H1 (cell line): ENCODE results near the gene CHSY1.

Source experiments
- CHD1 ChIP-seq: IDR thresholded peaks from 2 replicates; pipeline ENCODE4 v1.6.1; 2012; ENCODE audit warnings: low read depth, low read length, improper control_type of control experiment
- CHD2 ChIP-seq: IDR thresholded peaks from 2 replicates; pipeline ENCODE4 v1.6.1; 2012; ENCODE audit warnings: low read length, improper control_type of control experiment
- CTCF ChIP-seq, 3 experiments: IDR thresholded peaks; 1 replicate in 2 of 3; 2 replicates in 1 of 3; pipeline versions ENCODE4 v1.5.1 to v1.6.1; 2011; ENCODE audit warnings: low read length in 3 of 3, mild to moderate bottlenecking in 3 of 3, inconsistent platforms in 2 of 3, low read depth in 1 of 3, moderate library complexity in 1 of 3; ENCODE audit not compliant: insufficient read depth in 1 of 3; ENCODE audit errors: control extremely low read depth in 1 of 3
- EGR1 ChIP-seq: IDR thresholded peaks from 2 replicates; pipeline ENCODE4 v1.6.1; 2011; ENCODE audit warnings: low read depth, low read length, borderline replicate concordance
- EZH2 ChIP-seq: fragments of 200-600 bp; sonication (generic); IDR thresholded peaks from 2 replicates; pipeline ENCODE4 v1.7.1; 2012; ENCODE audit warnings: low read depth, mild to moderate bottlenecking, moderate library complexity, low read length, inconsistent platforms; ENCODE audit not compliant: severe bottlenecking
- POLR2A ChIP-seq, 2 experiments: IDR thresholded peaks; 1 replicate in 1 of 2; 2 replicates in 1 of 2; pipeline ENCODE4 v1.6.1; 2011; ENCODE audit warnings: low read depth in 2 of 2, low read length in 2 of 2, mild to moderate bottlenecking in 2 of 2; ENCODE audit errors: control extremely low read depth in 1 of 2
- POLR2AphosphoS5 ChIP-seq: IDR thresholded peaks from 2 replicates; pipeline ENCODE4 v1.6.1; 2011; ENCODE audit warnings: low read depth, low read length
- RAD21 ChIP-seq, 2 experiments: IDR thresholded peaks in 1 of 2; conservative IDR thresholded peaks in 1 of 2; 2 replicates each; pipeline ENCODE4 v1.6.1; 2011; ENCODE audit warnings: low read depth in 2 of 2, low read length in 2 of 2, improper control_type of control experiment in 1 of 2, inconsistent platforms in 1 of 2, mild to moderate bottlenecking in 1 of 2, moderate library complexity in 1 of 2
- SIN3A ChIP-seq, 2 experiments: IDR thresholded peaks in 1 of 2; conservative IDR thresholded peaks in 1 of 2; 2 replicates each; pipeline ENCODE4 v1.6.1; 2011 to 2012; ENCODE audit warnings: low read length in 2 of 2, improper control_type of control experiment in 1 of 2, low read depth in 1 of 2, mild to moderate bottlenecking in 1 of 2
- TAF7 ChIP-seq: optimal IDR thresholded peaks from 2 replicates; pipeline ENCODE3; 2011; ENCODE audit warnings: low read depth, mild to moderate bottlenecking, inconsistent platforms, low read length, moderate library complexity, borderline replicate concordance

GRCh38 chr15:101211897-101212296, 40.0 kb downstream of the CHSY1 start:
- TF ChIP-seq RAD21 (IDR thresholded peaks at IDR 0.05 in 1 of 2, conservative IDR thresholded peaks at IDR 0.05 in 1 of 2; ENCODE audit: low read depth in 2 of 2, low read length in 2 of 2) (no peak), EGR1 (no peak), CTCF (IDR thresholded peaks at IDR 0.05; ENCODE audit: control extremely low read depth in 1 of 3, insufficient read depth in 1 of 3, low read depth in 1 of 3, low read length in 3 of 3) (no peak), POLR2AphosphoS5 (no peak), EZH2 (no peak), POLR2A (IDR thresholded peaks at IDR 0.05; ENCODE audit: control extremely low read depth in 1 of 2, low read depth in 2 of 2, low read length in 2 of 2) (no peak), TAF7 (no peak), SIN3A (conservative IDR thresholded peaks at IDR 0.05 in 1 of 2, IDR thresholded peaks at IDR 0.05 in 1 of 2; ENCODE audit: low read depth in 1 of 2, low read length in 2 of 2) (no peak), CHD1 (no peak), CHD2 (no peak)
